H1 (cell line): ENCODE data around the gene NFATC1. TPM values are rescaled to one million over a fixed set of nuclear protein-coding genes. Genes with fewer than 3 reads are reported as not detected.

ENCODE experiments used
- CTCF ChIA-PET: fragments of 300-600 bp; sonication (Branson Sonifier 250); formaldehyde crosslinking; loops from one replicate; lab custom pipeline; 2021; ENCODE audit not compliant: partially characterized antibody; lab: Charles Lee
- POLR2A ChIA-PET: fragments of 300-600 bp; sonication (Branson Sonifier 250); formaldehyde crosslinking; loops from one replicate; lab custom pipeline; 2021; ENCODE audit warnings: inconsistent platforms; ENCODE audit not compliant: partially characterized antibody; lab: Charles Lee
- DNase-seq, 2 experiments: peaks; one replicate each; pipeline versions ENCODE4 v3.0.0 to v3.0.0-alpha.2; 2010 to 2022; ENCODE audit warnings: low spot score in 2 of 2, low read depth in 1 of 2, mixed read lengths in 1 of 2
- FAIRE-seq: peaks from 2 replicates; lab custom pipeline; 2011; peaks lifted over from hg19 to GRCh38; lab: Jason Lieb, UNC
- H2AFZ ChIP-seq: 2 replicates; pipeline ENCODE4 v1.8.1; 2012; ENCODE audit warnings: low read length, inconsistent platforms
- H2AK5ac ChIP-seq: 2 replicates; pipeline ENCODE4 v1.6.1; 2013; ENCODE audit warnings: low read depth, low read length
- H2BK120ac ChIP-seq: replicated peaks from 2 replicates; pipeline ENCODE3; 2013; ENCODE audit warnings: low read depth, low read length, inconsistent platforms
- H2BK12ac ChIP-seq: 2 replicates; pipeline ENCODE4 v1.6.1; 2013; ENCODE audit warnings: low read depth, low read length
- H2BK15ac ChIP-seq: 2 replicates; pipeline ENCODE4 v1.6.1; 2013; ENCODE audit warnings: low read length
- H2BK20ac ChIP-seq: 2 replicates; pipeline ENCODE4 v1.6.1; 2013; ENCODE audit warnings: low read length
- H2BK5ac ChIP-seq: 2 replicates; pipeline ENCODE4 v1.6.1; 2013; ENCODE audit warnings: low read depth, low read length
- H3K14ac ChIP-seq: 2 replicates; pipeline ENCODE4 v1.6.1; 2013; ENCODE audit warnings: inconsistent platforms; ENCODE audit not compliant: insufficient read length
- H3K18ac ChIP-seq: 2 replicates; pipeline ENCODE4 v1.6.1; 2013; ENCODE audit warnings: low read length; ENCODE audit errors: extremely low read depth
- H3K23ac ChIP-seq: 2 replicates; pipeline ENCODE4 v1.6.1; 2013; ENCODE audit warnings: inconsistent platforms; ENCODE audit not compliant: insufficient read length
- H3K23me2 ChIP-seq: 2 replicates; pipeline ENCODE4 v1.6.1; 2013; ENCODE audit warnings: low read depth, low read length
- H3K27ac ChIP-seq: 2 replicates; pipeline ENCODE4 v1.6.1; 2011; ENCODE audit warnings: low read depth, low read length, inconsistent platforms
- H3K27me3 ChIP-seq, 4 experiments: replicated peaks in 1 of 4; 1 replicate in 1 of 4; 2 replicates in 3 of 4; pipeline versions ENCODE4 v1.6.1 to v1.8.1; 2011 to 2013; ENCODE audit warnings: low read length in 3 of 4, mild to moderate bottlenecking in 3 of 4, inconsistent platforms in 2 of 4, mixed read lengths in 2 of 4, moderate library complexity in 1 of 4; ENCODE audit not compliant: control insufficient read depth in 3 of 4, insufficient read depth in 3 of 4; ENCODE audit errors: extremely low read depth in 1 of 4
- H3K36me3 ChIP-seq, 4 experiments: 2 replicates each; pipeline versions ENCODE4 v1.6.1 to v1.8.1; 2011 to 2013; ENCODE audit warnings: mild to moderate bottlenecking in 4 of 4, low read length in 3 of 4, moderate library complexity in 2 of 4, control low read depth in 1 of 4, inconsistent platforms in 1 of 4; ENCODE audit not compliant: insufficient read depth in 4 of 4, control insufficient read depth in 2 of 4
- H3K4ac ChIP-seq: replicated peaks from 2 replicates; pipeline ENCODE3; 2013; ENCODE audit warnings: low read length, low read depth, mixed read lengths, inconsistent platforms; ENCODE audit not compliant: insufficient read length
- H3K4me1 ChIP-seq, 4 experiments: replicated peaks in 1 of 4; 1 replicate in 1 of 4; 2 replicates in 3 of 4; pipeline versions ENCODE4 v1.6.1 to v1.8.1; 2011 to 2013; ENCODE audit warnings: low read length in 3 of 4, inconsistent platforms in 2 of 4, mixed read lengths in 1 of 4; ENCODE audit not compliant: insufficient read depth in 4 of 4, control insufficient read depth in 3 of 4
- H3K4me2 ChIP-seq, 2 experiments: 2 replicates each; pipeline versions ENCODE4 v1.6.1 to v1.8.1; 2011 to 2013; ENCODE audit warnings: low read depth in 2 of 2, low read length in 2 of 2, control low read depth in 1 of 2, inconsistent platforms in 1 of 2, mild to moderate bottlenecking in 1 of 2; ENCODE audit not compliant: insufficient read depth in 1 of 2
- H3K4me3 ChIP-seq, 4 experiments: fragments of 200-600, 300-600 bp in 1 of 4; sonication (generic), shearing (Covaris generic), sonication (Bioruptor Twin) in 1 of 4; 2 replicates each; pipeline versions ENCODE4 v1.5.1 to v1.8.1; 2011 to 2016; ENCODE audit warnings: low read length in 4 of 4, low read depth in 3 of 4, control low read depth in 2 of 4, inconsistent platforms in 2 of 4, mild to moderate bottlenecking in 2 of 4, mixed read lengths in 1 of 4, moderate library complexity in 1 of 4; ENCODE audit not compliant: insufficient read depth in 2 of 4; ENCODE audit errors: extremely low read depth in 1 of 4
- H3K56ac ChIP-seq: replicated peaks from 2 replicates; pipeline ENCODE3; 2013; ENCODE audit warnings: low read depth, mild to moderate bottlenecking, mixed read lengths, low read length, inconsistent platforms; ENCODE audit not compliant: insufficient read length
- H3K79me1 ChIP-seq: 2 replicates; pipeline ENCODE4 v1.6.1; 2013; ENCODE audit warnings: low read depth, low read length, control low read depth
- H3K79me2 ChIP-seq, 2 experiments: 2 replicates each; pipeline versions ENCODE4 v1.6.1 to v1.8.1; 2012 to 2013; ENCODE audit warnings: low read length in 2 of 2, mild to moderate bottlenecking in 2 of 2, inconsistent platforms in 1 of 2; ENCODE audit not compliant: insufficient read depth in 2 of 2, control insufficient read depth in 1 of 2
- H3K9ac ChIP-seq, 4 experiments: replicated peaks in 1 of 4; 1 replicate in 1 of 4; 2 replicates in 3 of 4; pipeline versions ENCODE4 v1.6.1 to v1.8.1; 2011 to 2013; ENCODE audit warnings: low read depth in 3 of 4, low read length in 3 of 4, control low read depth in 2 of 4, mild to moderate bottlenecking in 2 of 4, moderate library complexity in 2 of 4, inconsistent platforms in 1 of 4; ENCODE audit errors: extremely low read depth in 1 of 4
- H3K9me3 ChIP-seq, 2 experiments: 2 replicates each; pipeline versions ENCODE4 v1.6.1 to v1.8.1; 2012 to 2013; ENCODE audit warnings: mild to moderate bottlenecking in 2 of 2, moderate library complexity in 2 of 2, control low read depth in 1 of 2, inconsistent platforms in 1 of 2, low read depth in 1 of 2, low read length in 1 of 2, mixed read lengths in 1 of 2; ENCODE audit not compliant: insufficient read depth in 2 of 2
- H4K20me1 ChIP-seq, 2 experiments: replicated peaks in 1 of 2; 2 replicates each; pipeline versions ENCODE3 to v1.8.1; 2011 to 2013; ENCODE audit warnings: inconsistent platforms in 2 of 2, low read length in 2 of 2, mild to moderate bottlenecking in 1 of 2; ENCODE audit not compliant: insufficient read depth in 2 of 2, control insufficient read depth in 1 of 2
- H4K5ac ChIP-seq: 2 replicates; pipeline ENCODE4 v1.6.1; 2013; ENCODE audit warnings: low read length, low read depth, mixed read lengths, inconsistent platforms; ENCODE audit not compliant: insufficient read length
- H4K8ac ChIP-seq: 2 replicates; pipeline ENCODE4 v1.8.0; 2013; ENCODE audit warnings: mild to moderate bottlenecking, moderate library complexity, low read length, inconsistent platforms; ENCODE audit not compliant: insufficient read depth; ENCODE audit errors: extremely low read depth
- H4K91ac ChIP-seq: replicated peaks from 2 replicates; pipeline ENCODE3; 2013; ENCODE audit warnings: low read length, mixed read lengths, inconsistent platforms; ENCODE audit not compliant: insufficient read length
- BCL11A ChIP-seq, 2 experiments: IDR thresholded peaks; one replicate each; pipeline ENCODE4 v1.6.1; 2011; ENCODE audit warnings: low read depth in 2 of 2, low read length in 2 of 2, mild to moderate bottlenecking in 2 of 2
- JUND ChIP-seq: IDR thresholded peaks from 2 replicates; pipeline ENCODE4 v1.6.1; 2011; ENCODE audit warnings: mild to moderate bottlenecking, improper control_type of control experiment, low read length
- SRF ChIP-seq: IDR thresholded peaks from 2 replicates; pipeline ENCODE4 v1.6.1; 2011; ENCODE audit warnings: mild to moderate bottlenecking, low read depth, low read length, moderate library complexity
- WGBS, 2 experiments: shearing (Covaris generic) in 1 of 2; methylation state at CpG; one replicate each; pipeline versions ENCODE4 v1.1.6 to v1.1.7; 2013 to 2015; ENCODE audit warnings: low lambda C conversion rate in 2 of 2, mixed read lengths in 2 of 2, inconsistent platforms in 1 of 2, low coverage in 1 of 2, missing lambda C conversion rate in 1 of 2; ENCODE audit not compliant: insufficient replicate concordance in 2 of 2, insufficient coverage in 1 of 2, insufficient read length in 1 of 2; ENCODE audit errors: extremely low coverage in 1 of 2, missing lambda C conversion rate in 1 of 2; 5-methylcytosine and 5-hydroxymethylcytosine counted together
- polyA plus RNA-seq, 7 experiments: library from polyadenylated mRNA; depleted of rRNA in 3 of 7; stranded (reverse) in 5 of 7; unstranded in 2 of 7; fragments of >200 nt in 5 of 7; fragments of 200-250 nt in 2 of 7; gene quantifications; 1 replicate in 5 of 7; 2 replicates in 1 of 7; 4 replicates in 1 of 7; pipeline versions ENCODE4 v1.2.1 to v1.2.3, GENCODE V29; 2011 to 2013; ENCODE audit warnings: missing spikeins in 2 of 7, mixed read lengths in 2 of 7
- total RNA-seq: library from RNA; stranded (reverse); fragmentation: NEBNext Ultra II Directional; extraction: Animal tissue kit (Norgen Biotek cat#: 25700); gene quantifications from 2 replicates; pipeline ENCODE4 v1.2.1, GENCODE V29; 2021

Gene NFATC1
- total and polyA plus RNA-seq, 2 of the 8 experiments (the other 6 are each of a cell fraction or from before 2014, with no cell fraction given) = 2.0 to 6.6 TPM

GRCh38 chr18:79494936-79495335 lies 99.2 kb downstream of the NFATC1 start:
- H4K91ac ChIP-seq = no peak overlapping the region
- no peaks in the 10 kb centered on the region for H4K20me1 ChIP-seq
- H3K23ac ChIP-seq = no peak overlapping the region
- H3K36me3 ChIP-seq = no peaks in the 10 kb centered on the region
- no peak overlapping the region for H3K27ac ChIP-seq
- no peak overlapping the region for H3K4ac ChIP-seq
- no peak overlapping the region for H3K14ac ChIP-seq
- no peak overlapping the region for H2BK12ac ChIP-seq
- H2BK5ac ChIP-seq = no peak overlapping the region
- no peaks in the 10 kb centered on the region for H3K79me2 ChIP-seq
- no peak overlapping the region for H4K5ac ChIP-seq
- no peak overlapping the region for H2AFZ ChIP-seq
- no peak overlapping the region for H2BK20ac ChIP-seq
- peaks cover 0 to 10% of the 10 kb centered on the region in 2 experiments; a peak in 2 of 4 replicates for H3K9me3 ChIP-seq
- H3K4me3 ChIP-seq = no peak overlapping the region
- CTCF ChIA-PET = interaction anchor here (0.9 to 1.6 kb wide), 2 partner anchors 8 to 81 kb away, joined by 3 to 4 read pairs; no protein-coding TSS in a partner anchor
- no peaks in the 10 kb centered on the region for H3K79me1 ChIP-seq
- H4K8ac ChIP-seq = no peak overlapping the region
- no peak overlapping the region for H3K9ac ChIP-seq
- no peaks in the 10 kb centered on the region for H3K27me3 ChIP-seq
- no peak overlapping the region for H2BK15ac ChIP-seq
- DNase-seq (no peak), FAIRE-seq (no peak)
- no peaks in the 10 kb centered on the region for H3K23me2 ChIP-seq
- no peak overlapping the region for H3K18ac ChIP-seq
- H2BK120ac ChIP-seq = no peak overlapping the region
- WGBS, 2 experiments = 84% methylated on average over 13 of the region's 16 CpGs; no CpG with 5 or more reads in 1 of the 2 experiments
- H3K4me2 ChIP-seq = no peak overlapping the region
- POLR2A ChIA-PET = no interaction called here
- H3K4me1 ChIP-seq = no peaks in the 10 kb centered on the region
- H2AK5ac ChIP-seq = no peak overlapping the region
- no peak overlapping the region for H3K56ac ChIP-seq
- TF ChIP-seq SRF (no peak), JUND (no peak), BCL11A (IDR thresholded peaks at IDR 0.05; ENCODE audit: low read depth in 2 of 2, low read length in 2 of 2) (no peak)
